H9 (cell line): ENCODE data around the gene PTP4A1. TPM values are rescaled to one million over a fixed set of nuclear protein-coding genes. Genes with fewer than 3 reads are reported as not detected.

Source experiments
- DNase-seq: peaks from one replicate; pipeline ENCODE4 v3.0.0-alpha.2; 2017
- H2AFZ ChIP-seq: one replicate; pipeline ENCODE4 v1.6.1; 2013; ENCODE audit warnings: mild to moderate bottlenecking, low read length, control low read depth, moderate library complexity
- H2AK5ac ChIP-seq: 2 replicates; pipeline ENCODE4 v1.6.1; 2013; ENCODE audit warnings: low read length, control low read depth, mixed read lengths; ENCODE audit not compliant: insufficient read length
- H2BK120ac ChIP-seq: one replicate; pipeline ENCODE4 v1.6.1; 2013; ENCODE audit warnings: low read depth, mild to moderate bottlenecking, low read length, control low read depth, inconsistent platforms; ENCODE audit not compliant: poor library complexity, severe bottlenecking
- H2BK12ac ChIP-seq: 2 replicates; pipeline ENCODE4 v1.6.1; 2013; ENCODE audit warnings: low read length, control low read depth, mixed read lengths, low read depth; ENCODE audit not compliant: insufficient read length
- H2BK15ac ChIP-seq: 2 replicates; pipeline ENCODE4 v1.6.1; 2013; ENCODE audit warnings: low read depth, low read length, control low read depth
- H2BK20ac ChIP-seq: one replicate; pipeline ENCODE4 v1.6.1; 2013; ENCODE audit warnings: low read depth, mild to moderate bottlenecking, low read length, control low read depth, inconsistent platforms; ENCODE audit not compliant: poor library complexity, severe bottlenecking
- H2BK5ac ChIP-seq: 2 replicates; pipeline ENCODE4 v1.6.1; 2013; ENCODE audit warnings: low read length, control low read depth, mixed read lengths; ENCODE audit not compliant: insufficient read length
- H3K14ac ChIP-seq: 2 replicates; pipeline ENCODE4 v1.6.1; 2013; ENCODE audit warnings: low read length, control low read depth; ENCODE audit not compliant: insufficient read depth
- H3K18ac ChIP-seq: 2 replicates; pipeline ENCODE4 v1.6.1; 2013; ENCODE audit warnings: low read depth, mild to moderate bottlenecking, mixed read lengths, low read length, control low read depth; ENCODE audit not compliant: insufficient read length
- H3K23ac ChIP-seq: 2 replicates; pipeline ENCODE4 v1.6.1; 2013; ENCODE audit warnings: low read length, control low read depth, mixed read lengths, low read depth; ENCODE audit not compliant: insufficient read length
- H3K23me2 ChIP-seq: 2 replicates; pipeline ENCODE4 v1.6.1; 2013; ENCODE audit warnings: low read depth, mild to moderate bottlenecking, mixed read lengths, low read length, control low read depth; ENCODE audit not compliant: insufficient read length, poor library complexity, severe bottlenecking
- H3K27ac ChIP-seq: 2 replicates; pipeline ENCODE4 v1.5.1; 2013; ENCODE audit warnings: low read length, control low read depth, mixed read lengths, low read depth; ENCODE audit not compliant: insufficient read length
- H3K27me3 ChIP-seq: 2 replicates; pipeline ENCODE4 v1.6.1; 2013; ENCODE audit warnings: low read length, control low read depth, inconsistent platforms; ENCODE audit not compliant: insufficient read depth
- H3K4ac ChIP-seq: 2 replicates; pipeline ENCODE4 v1.6.1; 2013; ENCODE audit warnings: low read depth, mild to moderate bottlenecking, control low read depth, inconsistent platforms, low read length, moderate library complexity
- H3K4me1 ChIP-seq: 2 replicates; pipeline ENCODE4 v1.6.1; 2013; ENCODE audit warnings: low read length, control low read depth, inconsistent platforms; ENCODE audit not compliant: insufficient read depth
- H3K4me2 ChIP-seq: 2 replicates; pipeline ENCODE4 v1.6.1; 2013; ENCODE audit warnings: low read length, control low read depth, mixed read lengths; ENCODE audit not compliant: insufficient read length, insufficient read depth
- H3K56ac ChIP-seq: 2 replicates; pipeline ENCODE4 v1.6.1; 2013; ENCODE audit warnings: low read depth, mild to moderate bottlenecking, mixed read lengths, low read length, control low read depth; ENCODE audit not compliant: insufficient read length
- H3K79me1 ChIP-seq: 2 replicates; pipeline ENCODE4 v1.6.1; 2013; ENCODE audit warnings: low read depth, mild to moderate bottlenecking, moderate library complexity, low read length, control low read depth, inconsistent platforms; ENCODE audit not compliant: insufficient read depth, poor library complexity, severe bottlenecking
- H3K79me2 ChIP-seq: 2 replicates; pipeline ENCODE4 v1.6.1; 2013; ENCODE audit warnings: low read length, control low read depth, inconsistent platforms; ENCODE audit not compliant: insufficient read depth
- H3K9ac ChIP-seq: 2 replicates; pipeline ENCODE4 v1.6.1; 2013; ENCODE audit warnings: low read length, control low read depth, mixed read lengths; ENCODE audit not compliant: insufficient read length; ENCODE audit errors: extremely low read depth
- H3K9me3 ChIP-seq: one replicate; pipeline ENCODE4 v1.6.1; 2013; ENCODE audit warnings: low read depth, low read length, inconsistent platforms; ENCODE audit not compliant: control insufficient read depth
- H3T11ph ChIP-seq: one replicate; pipeline ENCODE4 v1.6.1; 2013; ENCODE audit warnings: mild to moderate bottlenecking, low read length, control low read depth, inconsistent platforms
- H4K20me1 ChIP-seq: one replicate; pipeline ENCODE4 v1.6.1; 2013; ENCODE audit not compliant: control insufficient read depth, insufficient read length, insufficient read depth
- H4K5ac ChIP-seq: 2 replicates; pipeline ENCODE4 v1.6.1; 2013; ENCODE audit warnings: low read depth, mild to moderate bottlenecking, mixed read lengths, low read length, control low read depth; ENCODE audit not compliant: insufficient read length
- H4K8ac ChIP-seq: replicated peaks from 2 replicates; pipeline ENCODE4 v1.6.1; 2013; ENCODE audit warnings: low read length, control low read depth, mixed read lengths, low read depth; ENCODE audit not compliant: insufficient read length
- H4K91ac ChIP-seq: 2 replicates; pipeline ENCODE4 v1.6.1; 2013; ENCODE audit warnings: low read depth, mild to moderate bottlenecking, moderate library complexity, mixed read lengths, low read length, control low read depth; ENCODE audit not compliant: insufficient read length
- H3K27ac Mint-ChIP-seq, 3 experiments: 2 replicates in 2 of 3; 3 replicates in 1 of 3; pipeline ENCODE4 v1.8.0; 2020 to 2021; ENCODE audit warnings: mixed read lengths in 3 of 3, mild to moderate bottlenecking in 1 of 3, moderate library complexity in 1 of 3
- H3K27me3 Mint-ChIP-seq: 2 replicates; pipeline ENCODE4 v1.8.0; 2021; ENCODE audit warnings: low read depth, mild to moderate bottlenecking, moderate library complexity, mixed read lengths
- H3K36me3 Mint-ChIP-seq, 3 experiments: 2 replicates in 2 of 3; 3 replicates in 1 of 3; pipeline ENCODE4 v1.8.0; 2020 to 2021; ENCODE audit warnings: low read depth in 3 of 3, mixed read lengths in 3 of 3; ENCODE audit not compliant: insufficient read depth in 1 of 3
- H3K4me1 Mint-ChIP-seq, 2 experiments: 2 replicates each; pipeline ENCODE4 v1.8.0; 2020; ENCODE audit warnings: mixed read lengths in 2 of 2
- H3K4me3 Mint-ChIP-seq, 2 experiments: 2 replicates in 1 of 2; 3 replicates in 1 of 2; pipeline ENCODE4 v1.8.0; 2020 to 2021; ENCODE audit warnings: mild to moderate bottlenecking in 2 of 2, mixed read lengths in 2 of 2, moderate library complexity in 1 of 2
- H3K9me3 Mint-ChIP-seq, 2 experiments: 2 replicates in 1 of 2; 3 replicates in 1 of 2; pipeline ENCODE4 v1.8.0; 2020; ENCODE audit warnings: mild to moderate bottlenecking in 2 of 2, mixed read lengths in 2 of 2, moderate library complexity in 1 of 2
- WGBS: extraction: QIAGEN DNeasy Blood & Tissue Kit; methylation state at CpG from one replicate; pipeline ENCODE4 v1.1.7; 2013; ENCODE audit warnings: missing lambda C conversion rate, low lambda C conversion rate, mixed read lengths; ENCODE audit not compliant: insufficient read length; ENCODE audit errors: extremely low coverage; 5-methylcytosine and 5-hydroxymethylcytosine counted together
- total RNA-seq: library from RNA; stranded (reverse); gene quantifications from 2 replicates; pipeline ENCODE4 v1.2.1, GENCODE V29; 2021
- TF ChIP-seq, protein P1 (sequence below): fragments of 200-600 bp; sonication (generic); conservative IDR thresholded peaks from 3 replicates; pipeline ENCODE4 v1.8.0; 2021; ENCODE audit warnings: antibody characterized with exemption, mild to moderate bottlenecking

The PTP4A1 gene
- total RNA-seq, 1 experiment from 2014 or later: 85.9 TPM

DNA sequence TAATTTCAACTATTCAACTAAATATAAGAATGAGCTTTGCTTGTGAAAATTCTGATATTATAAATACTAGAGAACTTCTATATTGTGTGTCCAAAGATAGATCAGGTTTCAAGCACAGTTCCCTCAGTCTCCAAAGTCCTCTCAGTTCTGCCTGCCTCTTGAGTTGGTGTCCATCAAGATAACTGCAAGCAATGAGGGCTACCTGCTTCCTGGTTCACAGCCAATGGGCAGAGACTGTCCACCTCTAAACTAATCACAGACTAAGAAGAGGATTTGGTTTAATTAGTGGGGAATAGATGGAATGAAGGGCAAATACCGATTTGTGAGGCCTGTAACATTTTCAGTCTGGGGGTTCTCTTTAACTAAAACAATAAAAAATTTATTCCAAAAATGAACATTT, 41.3 kb upstream of the PTP4A1 start:
- H3K27ac Mint-ChIP-seq: no peak overlapping the region
- no peak overlapping the region for H2BK5ac ChIP-seq
- no peak overlapping the region for H2BK12ac ChIP-seq
- H3K27me3 ChIP-seq: no peaks in the 10 kb centered on the region
- H3T11ph ChIP-seq: no peak overlapping the region
- H4K8ac ChIP-seq: no peak overlapping the region
- H3K56ac ChIP-seq: no peak overlapping the region
- H4K20me1 ChIP-seq: no peaks in the 10 kb centered on the region
- no peak for DNase-seq
- no peak overlapping the region for H3K4me2 ChIP-seq
- no peak overlapping the region for H3K4ac ChIP-seq
- no peak overlapping the region for H3K23ac ChIP-seq
- no peak overlapping the region for H2AFZ ChIP-seq
- no peaks in the 10 kb centered on the region for H3K23me2 ChIP-seq
- H3K9ac ChIP-seq: no peak overlapping the region
- no peaks in the 10 kb centered on the region for H3K79me2 ChIP-seq
- H3K18ac ChIP-seq: no peak overlapping the region
- no peak overlapping the region for H2BK120ac ChIP-seq
- no CpG with 5 or more reads among the region's 1 CpG for whole genome bisulfite sequencing
- H3K36me3 Mint-ChIP-seq: no peaks in the 10 kb centered on the region
- no peak overlapping the region for H2AK5ac ChIP-seq
- H3K4me1 ChIP-seq: no peaks in the 10 kb centered on the region
- H4K5ac ChIP-seq: no peak overlapping the region
- H3K27me3 Mint-ChIP-seq: peaks cover 5% of the 10 kb centered on the region
- H3K9me3 Mint-ChIP-seq: no peaks in the 10 kb centered on the region
- no peak overlapping the region for H2BK20ac ChIP-seq
- H2BK15ac ChIP-seq: no peak overlapping the region
- H4K91ac ChIP-seq: no peak overlapping the region
- TF ChIP-seq, protein P1, sequence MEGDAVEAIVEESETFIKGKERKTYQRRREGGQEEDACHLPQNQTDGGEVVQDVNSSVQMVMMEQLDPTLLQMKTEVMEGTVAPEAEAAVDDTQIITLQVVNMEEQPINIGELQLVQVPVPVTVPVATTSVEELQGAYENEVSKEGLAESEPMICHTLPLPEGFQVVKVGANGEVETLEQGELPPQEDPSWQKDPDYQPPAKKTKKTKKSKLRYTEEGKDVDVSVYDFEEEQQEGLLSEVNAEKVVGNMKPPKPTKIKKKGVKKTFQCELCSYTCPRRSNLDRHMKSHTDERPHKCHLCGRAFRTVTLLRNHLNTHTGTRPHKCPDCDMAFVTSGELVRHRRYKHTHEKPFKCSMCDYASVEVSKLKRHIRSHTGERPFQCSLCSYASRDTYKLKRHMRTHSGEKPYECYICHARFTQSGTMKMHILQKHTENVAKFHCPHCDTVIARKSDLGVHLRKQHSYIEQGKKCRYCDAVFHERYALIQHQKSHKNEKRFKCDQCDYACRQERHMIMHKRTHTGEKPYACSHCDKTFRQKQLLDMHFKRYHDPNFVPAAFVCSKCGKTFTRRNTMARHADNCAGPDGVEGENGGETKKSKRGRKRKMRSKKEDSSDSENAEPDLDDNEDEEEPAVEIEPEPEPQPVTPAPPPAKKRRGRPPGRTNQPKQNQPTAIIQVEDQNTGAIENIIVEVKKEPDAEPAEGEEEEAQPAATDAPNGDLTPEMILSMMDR: no peak
- H3K4me3 Mint-ChIP-seq: no peak overlapping the region
- H3K79me1 ChIP-seq: no peaks in the 10 kb centered on the region
- no peaks in the 10 kb centered on the region for H3K9me3 ChIP-seq
- no peaks in the 10 kb centered on the region for H3K4me1 Mint-ChIP-seq
- H3K14ac ChIP-seq: no peak overlapping the region
- no peak overlapping the region for H3K27ac ChIP-seq
